K562 (cell line): ENCODE measurements around the gene AQP2. TPM values are rescaled to one million over a fixed set of nuclear protein-coding genes. Genes with fewer than 3 reads are reported as not detected.

Experiments used
- ARID1B ChIP-seq: fragments of 450-650 bp; IDR thresholded peaks from 2 replicates; pipeline ENCODE4 v1.6.1; 2016; ENCODE audit warnings: antibody characterized with exemption, mild to moderate bottlenecking, inconsistent platforms
- BRF2 ChIP-seq: IDR thresholded peaks from 3 replicates; pipeline ENCODE4 v1.6.1; 2011; ENCODE audit warnings: borderline replicate concordance, mild to moderate bottlenecking; ENCODE audit not compliant: insufficient read length, insufficient read depth
- CHD4 ChIP-seq: fragments of 200-600 bp; sonication (generic); IDR thresholded peaks from 3 replicates; pipeline ENCODE4 v1.6.1; 2012; ENCODE audit warnings: low read depth, mild to moderate bottlenecking, mixed read lengths, low read length, inconsistent platforms; ENCODE audit not compliant: insufficient read depth, insufficient replicate concordance, poor library complexity, severe bottlenecking
- DMBX1 ChIP-seq: fragments of 250-450 bp; sonication (Bioruptor Pico); IDR thresholded peaks from 2 replicates; pipeline ENCODE4 v1.8.0; 2022; ENCODE audit warnings: inconsistent platforms, mild to moderate bottlenecking, moderate library complexity, borderline replicate concordance
- FOXA1 ChIP-seq: fragments of 450-650 bp; IDR thresholded peaks from 2 replicates; pipeline ENCODE4 v1.6.1; 2016; ENCODE audit warnings: mild to moderate bottlenecking, borderline replicate concordance
- GTF2A2 ChIP-seq: IDR thresholded peaks from 2 replicates; pipeline ENCODE4 v1.6.1; 2016; ENCODE audit warnings: mild to moderate bottlenecking, missing genetic modification characterization, missing compliant biosample characterization
- HDAC1 ChIP-seq, 2 experiments: fragments of 450-650 bp; IDR thresholded peaks; 2 replicates each; pipeline ENCODE4 v1.6.1; 2016 to 2017; ENCODE audit warnings: inconsistent platforms in 1 of 2, mild to moderate bottlenecking in 1 of 2, moderate library complexity in 1 of 2
- MEF2D ChIP-seq: conservative IDR thresholded peaks from 2 replicates; pipeline ENCODE4 v1.6.1; 2016; ENCODE audit warnings: low read depth, missing genetic modification characterization, missing compliant biosample characterization
- MLX ChIP-seq, 2 experiments: fragments of 450-650 bp in 1 of 2; sonication (generic) in 1 of 2; formaldehyde crosslinking; conservative IDR thresholded peaks; 2 replicates each; pipeline versions ENCODE4 v1.4.0 to v1.8.1; 2020 to 2022; ENCODE audit warnings: mild to moderate bottlenecking in 1 of 2, missing genetic modification reagents in 1 of 2
- NBN ChIP-seq: fragments of 450-650 bp; IDR thresholded peaks from 2 replicates; pipeline ENCODE4 v1.6.1; 2016; ENCODE audit warnings: low read depth, mild to moderate bottlenecking
- PTTG1 ChIP-seq: fragments of 450-650 bp; IDR thresholded peaks from 2 replicates; pipeline ENCODE4 v1.6.1; 2016; ENCODE audit warnings: low read depth, mild to moderate bottlenecking, missing genetic modification characterization, missing compliant biosample characterization
- RUNX1 ChIP-seq: sonication (generic); IDR thresholded peaks from 2 replicates; pipeline ENCODE4 v1.6.1; 2016; ENCODE audit warnings: antibody characterized with exemption, low read depth
- SMARCB1 ChIP-seq: IDR thresholded peaks from 2 replicates; pipeline ENCODE4 v1.6.1; 2011; ENCODE audit warnings: improper control_type of control experiment, low read depth; ENCODE audit not compliant: insufficient read length
- SMARCE1 ChIP-seq: fragments of 450-650 bp; IDR thresholded peaks from 2 replicates; pipeline ENCODE4 v1.7.1; 2016; ENCODE audit warnings: mild to moderate bottlenecking
- STAG1 ChIP-seq: sonication (generic); formaldehyde crosslinking; IDR thresholded peaks from 2 replicates; pipeline ENCODE4 v1.5.0; 2020; ENCODE audit warnings: missing genetic modification reagents, borderline replicate concordance
- STAT6 ChIP-seq: sonication (generic); formaldehyde crosslinking; IDR thresholded peaks from 2 replicates; pipeline ENCODE4 v1.8.1; 2023; ENCODE audit warnings: mild to moderate bottlenecking, missing genetic modification reagents
- THRA ChIP-seq: fragments of 450-650 bp; IDR thresholded peaks from 2 replicates; pipeline ENCODE4 v1.6.1; 2017; ENCODE audit warnings: mild to moderate bottlenecking, moderate library complexity
- ZNF3 ChIP-seq: fragments of 250-450 bp; sonication (Bioruptor Pico); IDR thresholded peaks from 2 replicates; pipeline ENCODE4 v1.5.0; 2021; ENCODE audit warnings: mild to moderate bottlenecking, moderate library complexity
- polyA plus RNA-seq, 8 experiments: library from polyadenylated mRNA; depleted of rRNA in 4 of 8; stranded (reverse) in 5 of 8; unstranded in 3 of 8; fragments of >200 nt; fragmentation: Nextera tagmentation in 2 of 8; fragmentation: Illumina TruSeq in 1 of 8; extraction: Ambion mirVana in 2 of 8; extraction: Trizol in 1 of 8; gene quantifications; 2 replicates each; pipeline versions ENCODE4 v1.2.1 to v1.2.3, GENCODE V29; 2011 to 2014; ENCODE audit warnings: inconsistent platforms in 1 of 8, missing spikeins in 1 of 8
- total RNA-seq, 7 experiments: library from RNA; depleted of rRNA in 6 of 7; stranded (reverse); fragments of >200 nt in 6 of 7; fragmentation: Illumina TruSeq in 2 of 7; extraction: Trizol in 2 of 7; gene quantifications; 2 replicates each; pipeline versions ENCODE4 v1.2.1 to v1.2.3, GENCODE V29; 2011 to 2021; ENCODE audit warnings: low replicate concordance in 1 of 7

The AQP2 gene
- total and polyA plus RNA-seq, 9 of the 15 experiments (the other 6 are each of a cell fraction or from before 2014, with no cell fraction given): not detected

- no peak for TF ChIP-seq PTTG1 (tag)
- TF ChIP-seq DMBX1 (CRISPR knock-in tag): no peak
- TF ChIP-seq ZNF3: no peak
- no peak; a peak in 1 of 4 replicates for TF ChIP-seq MLX (CRISPR knock-in tag; conservative IDR thresholded peaks at IDR 0.05)
- TF ChIP-seq NBN: 0 out of 2 replicates have a peak, but pooled peaks have one; percentile 16
- 0 out of 4 replicates have a peak, but pooled peaks of 1 of the 2 experiments have one; percentile 28 for TF ChIP-seq HDAC1 (IDR thresholded peaks at IDR 0.05)
- TF ChIP-seq THRA: no peak
- no peak for TF ChIP-seq MEF2D
- no peak for TF ChIP-seq BRF2
- no peak for TF ChIP-seq SMARCE1
- peak; percentile 96 for TF ChIP-seq STAG1
- TF ChIP-seq SMARCB1: no peak
- TF ChIP-seq ARID1B: peak; percentile 43
- no peak for TF ChIP-seq FOXA1
- TF ChIP-seq STAT6 (CRISPR knock-in tag): no peak
- no peak for TF ChIP-seq RUNX1
- TF ChIP-seq GTF2A2 (tag): no peak
- no peak for TF ChIP-seq CHD4
Measured at GRCh38 chr12:49967042-49967776, 16.7 kb downstream of the AQP2 start (continued).
